Measurements from ENCODE around the gene GCK. TPM values are rescaled to one million over a fixed set of nuclear protein-coding genes. Genes with fewer than 3 reads are reported as not detected.

The GCK gene
- total and polyA plus RNA-seq, 2 donors (not counting 1 experiment from before 2014, with no cell fraction given): 0.22 to 0.24 TPM

DNA sequence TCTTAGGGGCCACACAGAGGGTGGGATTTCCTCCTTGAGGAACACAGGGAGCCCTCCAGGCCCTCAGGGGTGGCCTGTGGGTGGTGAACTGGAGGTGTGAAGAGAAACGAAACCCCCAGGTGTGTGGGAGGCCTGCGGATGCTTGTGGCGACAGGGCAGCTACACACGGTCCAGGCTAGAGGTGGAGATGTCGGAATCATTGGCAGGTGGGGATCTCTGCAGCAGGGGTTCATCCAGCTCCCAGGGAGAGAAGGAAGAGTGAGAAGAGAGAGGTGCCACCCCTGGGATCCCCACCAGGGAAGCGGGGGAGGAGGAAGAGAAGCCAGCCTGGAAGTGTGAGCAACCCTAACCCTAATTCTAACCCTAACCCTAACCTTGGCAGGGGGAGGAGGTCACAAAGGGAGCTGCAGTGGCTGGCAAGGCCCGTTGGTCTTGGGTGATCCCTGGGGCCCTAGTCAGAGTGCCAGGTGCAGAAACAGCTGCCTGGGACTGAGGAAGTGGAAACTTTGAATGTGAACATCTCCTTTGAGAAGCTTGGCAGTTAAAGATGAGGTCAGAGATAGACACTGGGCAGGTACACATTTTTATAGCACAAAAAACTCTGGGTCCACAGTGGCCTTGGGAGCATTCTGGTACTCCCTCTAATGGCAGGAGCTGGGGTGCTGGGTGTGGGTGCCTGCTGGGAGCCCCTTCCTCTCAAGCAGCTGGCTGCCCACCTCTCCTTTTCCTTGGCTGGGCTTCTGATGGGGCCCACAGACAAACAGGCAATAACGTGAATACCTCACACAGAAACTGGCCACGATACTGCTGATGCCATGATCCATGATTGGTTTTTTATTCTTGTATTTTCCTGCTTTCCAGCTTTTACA lies 91.9 kb downstream of the GCK start:
- Mint-ChIP-seq H3K4me3 (peak overlapping the region; percentile 57), H3K9me3 (ENCODE audit: insufficient read depth) (no peaks in the 10 kb centered on the region), H3K4me1 (peaks cover 77% of the 10 kb centered on the region), H3K27me3 (no peaks in the 10 kb centered on the region), H3K27ac (peak overlapping the region; percentile 87)
- TF ChIP-seq EZH2 (IDR thresholded peaks at IDR 0.05; ENCODE audit: borderline replicate concordance, insufficient read depth, low read depth, low read length, poor library complexity, severe bottlenecking) (no peak), CTCF (IDR thresholded peaks at IDR 0.05) (no peak)
- ChIA-PET CTCF (interaction anchor here (1.0 to 1.3 kb wide), 5 partner anchors 10 to 104 kb away, joined by 3 to 4 read pairs (median 3); no protein-coding TSS in a partner anchor), POLR2A (interaction anchor here (0.9 to 2.1 kb wide), 5 partner anchors 16 to 104 kb away, joined by 3 to 21 read pairs (median 3); partner anchors contain the start of genes DBNL, POLD2 and YKT6)
- no peaks in the 10 kb centered on the region for H3K79me2 ChIP-seq (ENCODE audit: control insufficient read depth, insufficient read depth, low read length)
- intact Hi-C loops (cut with micrococcal nuclease): loop anchor here (1.0 to 2.0 kb wide), 3 partner anchors 15 to 38 kb away; partner anchors contain the start of genes POLD2 and POLM
- peak overlapping the region; percentile 57 for H3K4me2 ChIP-seq (replicated peaks; ENCODE audit: low read depth, low read length, poor library complexity, severe bottlenecking)
- WGBS (ENCODE audit: insufficient coverage): 7% methylated on average over 8 of the region's 9 CpGs
- ATAC-seq (ENCODE audit: low read depth) (peak; percentile 87), DNase-seq (peak; percentile 80)
- peaks cover 0 to 3% (median 0%) of the 10 kb centered on the region in 3 donors for H3K9me3 ChIP-seq (ENCODE audit: control extremely low read depth in 1 of 3, control insufficient read depth in 2 of 3, insufficient read depth in 1 of 3, low read length in 2 of 3)
- no peak overlapping the region for H3K4me3 ChIP-seq (ENCODE audit: control extremely low read depth in 1 of 5, extremely low read depth in 1 of 5, insufficient read depth in 1 of 5, low read depth in 2 of 5, low read length in 4 of 5)
- peak overlapping the region; percentile 78 to 84 for H3K27ac ChIP-seq (ENCODE audit: low read length in 2 of 2)
- no peak overlapping the region for H3K9ac ChIP-seq (ENCODE audit: low read length)
- no peaks in the 10 kb centered on the region for H3K36me3 ChIP-seq (replicated peaks in 1 of 2; ENCODE audit: control extremely low read depth in 1 of 2, control insufficient read depth in 1 of 2, extremely low read depth in 1 of 2, insufficient read depth in 2 of 2, low read length in 1 of 2)
- no peaks in the 10 kb centered on the region for H3K27me3 ChIP-seq (replicated peaks in 1 of 4; ENCODE audit: control extremely low read depth in 1 of 4, control insufficient read depth in 3 of 4, insufficient read depth in 4 of 4, low read length in 3 of 4)
- no peaks in the 10 kb centered on the region for H4K20me1 ChIP-seq (ENCODE audit: control insufficient read depth, insufficient read depth, low read length, poor library complexity, severe bottlenecking)
- H2AFZ ChIP-seq (ENCODE audit: insufficient read depth, low read depth, low read length, poor library complexity, severe bottlenecking): peak overlapping the region; percentile 34
- H3K4me1 ChIP-seq (ENCODE audit: control insufficient read depth in 2 of 2, insufficient read depth in 2 of 2, low read length in 2 of 2): peaks cover 40 to 83% of the 10 kb centered on the region in 2 donors
